Keratinocyte (primary cell): ENCODE data around the gene FRMPD4. TPM values are rescaled to one million over a fixed set of nuclear protein-coding genes. Genes with fewer than 3 reads are reported as not detected.
A peak's percentile ranks its signal among the peaks of the same experiment; 100 is the strongest.

Experiments
- DNase-seq: peaks from one replicate; pipeline ENCODE4 v3.0.0-alpha.2; 2011; ENCODE audit warnings: low read depth, missing footprints, low spot score
- FAIRE-seq: peaks from 2 replicates; lab custom pipeline; 2011; peaks lifted over from hg19 to GRCh38; lab: Jason Lieb, UNC
- H2AFZ ChIP-seq: 2 replicates; pipeline ENCODE4 v1.6.0; 2012; ENCODE audit warnings: low read length, control low read depth, inconsistent platforms; ENCODE audit not compliant: control insufficient read depth
- H3K27ac ChIP-seq: 2 replicates; pipeline ENCODE4 v1.5.1; 2011; ENCODE audit warnings: low read length; ENCODE audit not compliant: control insufficient read depth, insufficient read depth
- H3K27me3 ChIP-seq: 3 replicates; pipeline ENCODE4 v1.6.0; 2011; ENCODE audit warnings: low read length; ENCODE audit not compliant: control insufficient read depth, insufficient read depth; ENCODE audit errors: extremely low read depth
- H3K36me3 ChIP-seq, 2 experiments: 2 replicates in 1 of 2; 3 replicates in 1 of 2; pipeline ENCODE4 v1.5.1; 2011; ENCODE audit warnings: low read length in 2 of 2, mild to moderate bottlenecking in 1 of 2; ENCODE audit not compliant: control insufficient read depth in 2 of 2, insufficient read depth in 2 of 2; ENCODE audit errors: extremely low read depth in 1 of 2
- H3K4me1 ChIP-seq: 3 replicates; pipeline ENCODE4 v1.5.1; 2011; ENCODE audit warnings: low read length; ENCODE audit not compliant: control insufficient read depth, insufficient read depth; ENCODE audit errors: extremely low read depth
- H3K4me2 ChIP-seq: 3 replicates; pipeline ENCODE4 v1.6.0; 2011; ENCODE audit warnings: low read depth, low read length; ENCODE audit not compliant: control insufficient read depth, insufficient read depth; ENCODE audit errors: extremely low read depth
- H3K4me3 ChIP-seq, 3 experiments: fragments of 200-600 bp in 1 of 3; sonication (generic) in 1 of 3; 2 replicates in 2 of 3; 3 replicates in 1 of 3; pipeline ENCODE4 v1.5.1; 2011 to 2016; ENCODE audit warnings: low read length in 3 of 3, mild to moderate bottlenecking in 3 of 3, control low read depth in 2 of 3, inconsistent platforms in 1 of 3, low read depth in 1 of 3, mixed read lengths in 1 of 3, mixed run types in 1 of 3, moderate library complexity in 1 of 3; ENCODE audit not compliant: control insufficient read depth in 2 of 3, insufficient read depth in 2 of 3; ENCODE audit errors: extremely low read depth in 1 of 3
- H3K79me2 ChIP-seq: 2 replicates; pipeline ENCODE4 v1.6.0; 2012; ENCODE audit warnings: low read length; ENCODE audit not compliant: control insufficient read depth, insufficient read depth
- H3K9ac ChIP-seq: 3 replicates; pipeline ENCODE4 v1.6.0; 2011; ENCODE audit warnings: low read length; ENCODE audit not compliant: control insufficient read depth, insufficient read depth; ENCODE audit errors: extremely low read depth
- H3K9me1 ChIP-seq: 3 replicates; pipeline ENCODE4 v1.6.0; 2011; ENCODE audit warnings: low read length; ENCODE audit not compliant: control insufficient read depth, insufficient read depth; ENCODE audit errors: extremely low read depth
- H3K9me3 ChIP-seq: 2 replicates; pipeline ENCODE4 v1.5.1; 2012; ENCODE audit warnings: low read depth, low read length; ENCODE audit not compliant: control insufficient read depth
- H4K20me1 ChIP-seq: 3 replicates; pipeline ENCODE4 v1.6.0; 2011; ENCODE audit warnings: low read length; ENCODE audit not compliant: control insufficient read depth, insufficient read depth; ENCODE audit errors: extremely low read depth
- CTCF ChIP-seq, 3 experiments: IDR thresholded peaks in 1 of 3; conservative IDR thresholded peaks in 1 of 3; optimal IDR thresholded peaks in 1 of 3; 2 replicates in 2 of 3; 3 replicates in 1 of 3; pipeline versions ENCODE3 to v1.5.1; 2011; ENCODE audit warnings: low read length in 3 of 3, mild to moderate bottlenecking in 3 of 3, moderate library complexity in 2 of 3, control low read depth in 1 of 3, inconsistent platforms in 1 of 3; ENCODE audit not compliant: insufficient read depth in 2 of 3; ENCODE audit errors: extremely low read depth in 1 of 3
- EZH2 ChIP-seq: IDR thresholded peaks from one replicate; pipeline ENCODE4 v1.6.1; 2012; ENCODE audit warnings: inconsistent platforms, mild to moderate bottlenecking, low read length, moderate library complexity
- dilution Hi-C: fragments of 300-500 bp; cut with MboI; formaldehyde crosslinking; loops from one replicate; pipeline ENCODE4 v1.7.0; 2020; ENCODE audit warnings: low sequenced_read_pairs; ENCODE audit not compliant: extremely low pct_ligation_motif_present
- polyA plus RNA-seq, 5 experiments: library from polyadenylated mRNA; depleted of rRNA in 3 of 5; stranded (reverse) in 3 of 5; stranded (forward) in 1 of 5; unstranded in 1 of 5; fragments of >200 nt; gene quantifications; 1 replicate in 1 of 5; 2 replicates in 3 of 5; 3 replicates in 1 of 5; pipeline versions ENCODE4 v1.2.1 to v1.2.3, GENCODE V29; 2011 to 2012; ENCODE audit warnings: missing spikeins in 2 of 5, low read depth in 1 of 5, low replicate concordance in 1 of 5

FRMPD4 gene
- polyA plus RNA-seq, 1 donor (not counting 4 experiments of a cell fraction or from before 2014, with no cell fraction given): 0.05 TPM

- FAIRE-seq (no peak), DNase-seq (no peak)
- Histone ChIP-seq H4K20me1 (no peaks in the 10 kb centered on the region), H2AFZ (no peak overlapping the region), H3K27ac (no peak overlapping the region), H3K9me3 (no peaks in the 10 kb centered on the region), H3K4me1 (no peaks in the 10 kb centered on the region), H3K27me3 (no peaks in the 10 kb centered on the region), H3K79me2 (no peaks in the 10 kb centered on the region), H3K4me3 (no peak overlapping the region), H3K9ac (no peak overlapping the region), H3K36me3 (no peaks in the 10 kb centered on the region), H3K4me2 (no peak overlapping the region), H3K9me1 (no peaks in the 10 kb centered on the region)
- TF ChIP-seq CTCF (optimal IDR thresholded peaks at IDR 0.05 in 1 of 3, IDR thresholded peaks at IDR 0.05 in 1 of 3, conservative IDR thresholded peaks at IDR 0.05 in 1 of 3; ENCODE audit: extremely low read depth in 1 of 3, insufficient read depth in 2 of 3, low read length in 3 of 3): no peak
- TF ChIP-seq EZH2: no peak
- dilution Hi-C loops: no loop called here
These were observed 358.1 kb downstream of the FRMPD4 start for GRCh38 chrX:12496343-12496742.

- H4K20me1 ChIP-seq: no peaks in the 10 kb centered on the region
- H3K4me3 ChIP-seq: no peak overlapping the region
- H3K36me3 ChIP-seq: no peaks in the 10 kb centered on the region
- H3K9me3 ChIP-seq: no peaks in the 10 kb centered on the region
- H2AFZ ChIP-seq: no peak overlapping the region
- H3K4me2 ChIP-seq: no peak overlapping the region
- dilution Hi-C loops: no loop called here
- no peaks in the 10 kb centered on the region for H3K9me1 ChIP-seq
- no peaks in the 10 kb centered on the region for H3K4me1 ChIP-seq
- H3K27me3 ChIP-seq: no peaks in the 10 kb centered on the region
- DNase-seq (no peak), FAIRE-seq (no peak)
- TF ChIP-seq EZH2 (no peak), CTCF (optimal IDR thresholded peaks at IDR 0.05 in 1 of 3, IDR thresholded peaks at IDR 0.05 in 1 of 3, conservative IDR thresholded peaks at IDR 0.05 in 1 of 3; ENCODE audit: extremely low read depth in 1 of 3, insufficient read depth in 2 of 3, low read length in 3 of 3) (peak; percentile 46 to 81 (median 78))
- no peak overlapping the region for H3K27ac ChIP-seq
- no peaks in the 10 kb centered on the region for H3K79me2 ChIP-seq
- H3K9ac ChIP-seq: no peak overlapping the region
These were observed 359.7 kb downstream of the FRMPD4 start for GRCh38 chrX:12497832-12498591.
